H1 (cell line): Measurements from ENCODE around the gene OR2T35. TPM values are rescaled to one million over a fixed set of nuclear protein-coding genes. Genes with fewer than 3 reads are reported as not detected.

ENCODE experiments used
- CTCF ChIA-PET: fragments of 300-600 bp; sonication (Branson Sonifier 250); formaldehyde crosslinking; loops from one replicate; lab custom pipeline; 2021; ENCODE audit not compliant: partially characterized antibody; lab: Charles Lee
- POLR2A ChIA-PET: fragments of 300-600 bp; sonication (Branson Sonifier 250); formaldehyde crosslinking; loops from one replicate; lab custom pipeline; 2021; ENCODE audit warnings: inconsistent platforms; ENCODE audit not compliant: partially characterized antibody; lab: Charles Lee
- DNase-seq, 2 experiments: peaks; one replicate each; pipeline versions ENCODE4 v3.0.0 to v3.0.0-alpha.2; 2010 to 2022; ENCODE audit warnings: low spot score in 2 of 2, low read depth in 1 of 2, mixed read lengths in 1 of 2
- FAIRE-seq: peaks from 2 replicates; lab custom pipeline; 2011; peaks lifted over from hg19 to GRCh38; lab: Jason Lieb, UNC
- H2AFZ ChIP-seq: 2 replicates; pipeline ENCODE4 v1.8.1; 2012; ENCODE audit warnings: low read length, inconsistent platforms
- H2AK5ac ChIP-seq: 2 replicates; pipeline ENCODE4 v1.6.1; 2013; ENCODE audit warnings: low read depth, low read length
- H2BK120ac ChIP-seq: replicated peaks from 2 replicates; pipeline ENCODE3; 2013; ENCODE audit warnings: low read depth, low read length, inconsistent platforms
- H2BK12ac ChIP-seq: 2 replicates; pipeline ENCODE4 v1.6.1; 2013; ENCODE audit warnings: low read depth, low read length
- H2BK15ac ChIP-seq: 2 replicates; pipeline ENCODE4 v1.6.1; 2013; ENCODE audit warnings: low read length
- H2BK20ac ChIP-seq: 2 replicates; pipeline ENCODE4 v1.6.1; 2013; ENCODE audit warnings: low read length
- H2BK5ac ChIP-seq: 2 replicates; pipeline ENCODE4 v1.6.1; 2013; ENCODE audit warnings: low read depth, low read length
- H3K14ac ChIP-seq: 2 replicates; pipeline ENCODE4 v1.6.1; 2013; ENCODE audit warnings: inconsistent platforms; ENCODE audit not compliant: insufficient read length
- H3K18ac ChIP-seq: 2 replicates; pipeline ENCODE4 v1.6.1; 2013; ENCODE audit warnings: low read length; ENCODE audit errors: extremely low read depth
- H3K23ac ChIP-seq: 2 replicates; pipeline ENCODE4 v1.6.1; 2013; ENCODE audit warnings: inconsistent platforms; ENCODE audit not compliant: insufficient read length
- H3K23me2 ChIP-seq: 2 replicates; pipeline ENCODE4 v1.6.1; 2013; ENCODE audit warnings: low read depth, low read length
- H3K27ac ChIP-seq: 2 replicates; pipeline ENCODE4 v1.6.1; 2011; ENCODE audit warnings: low read depth, low read length, inconsistent platforms
- H3K27me3 ChIP-seq, 4 experiments: replicated peaks in 1 of 4; 1 replicate in 1 of 4; 2 replicates in 3 of 4; pipeline versions ENCODE4 v1.6.1 to v1.8.1; 2011 to 2013; ENCODE audit warnings: low read length in 3 of 4, mild to moderate bottlenecking in 3 of 4, inconsistent platforms in 2 of 4, mixed read lengths in 2 of 4, moderate library complexity in 1 of 4; ENCODE audit not compliant: control insufficient read depth in 3 of 4, insufficient read depth in 3 of 4; ENCODE audit errors: extremely low read depth in 1 of 4
- H3K36me3 ChIP-seq, 4 experiments: 2 replicates each; pipeline versions ENCODE4 v1.6.1 to v1.8.1; 2011 to 2013; ENCODE audit warnings: mild to moderate bottlenecking in 4 of 4, low read length in 3 of 4, moderate library complexity in 2 of 4, control low read depth in 1 of 4, inconsistent platforms in 1 of 4; ENCODE audit not compliant: insufficient read depth in 4 of 4, control insufficient read depth in 2 of 4
- H3K4ac ChIP-seq: replicated peaks from 2 replicates; pipeline ENCODE3; 2013; ENCODE audit warnings: low read length, low read depth, mixed read lengths, inconsistent platforms; ENCODE audit not compliant: insufficient read length
- H3K4me1 ChIP-seq, 4 experiments: replicated peaks in 1 of 4; 1 replicate in 1 of 4; 2 replicates in 3 of 4; pipeline versions ENCODE4 v1.6.1 to v1.8.1; 2011 to 2013; ENCODE audit warnings: low read length in 3 of 4, inconsistent platforms in 2 of 4, mixed read lengths in 1 of 4; ENCODE audit not compliant: insufficient read depth in 4 of 4, control insufficient read depth in 3 of 4
- H3K4me2 ChIP-seq, 2 experiments: 2 replicates each; pipeline versions ENCODE4 v1.6.1 to v1.8.1; 2011 to 2013; ENCODE audit warnings: low read depth in 2 of 2, low read length in 2 of 2, control low read depth in 1 of 2, inconsistent platforms in 1 of 2, mild to moderate bottlenecking in 1 of 2; ENCODE audit not compliant: insufficient read depth in 1 of 2
- H3K4me3 ChIP-seq, 4 experiments: fragments of 200-600, 300-600 bp in 1 of 4; sonication (generic), shearing (Covaris generic), sonication (Bioruptor Twin) in 1 of 4; 2 replicates each; pipeline versions ENCODE4 v1.5.1 to v1.8.1; 2011 to 2016; ENCODE audit warnings: low read length in 4 of 4, low read depth in 3 of 4, control low read depth in 2 of 4, inconsistent platforms in 2 of 4, mild to moderate bottlenecking in 2 of 4, mixed read lengths in 1 of 4, moderate library complexity in 1 of 4; ENCODE audit not compliant: insufficient read depth in 2 of 4; ENCODE audit errors: extremely low read depth in 1 of 4
- H3K56ac ChIP-seq: replicated peaks from 2 replicates; pipeline ENCODE3; 2013; ENCODE audit warnings: low read depth, mild to moderate bottlenecking, mixed read lengths, low read length, inconsistent platforms; ENCODE audit not compliant: insufficient read length
- H3K79me1 ChIP-seq: 2 replicates; pipeline ENCODE4 v1.6.1; 2013; ENCODE audit warnings: low read depth, low read length, control low read depth
- H3K79me2 ChIP-seq, 2 experiments: 2 replicates each; pipeline versions ENCODE4 v1.6.1 to v1.8.1; 2012 to 2013; ENCODE audit warnings: low read length in 2 of 2, mild to moderate bottlenecking in 2 of 2, inconsistent platforms in 1 of 2; ENCODE audit not compliant: insufficient read depth in 2 of 2, control insufficient read depth in 1 of 2
- H3K9ac ChIP-seq, 4 experiments: replicated peaks in 1 of 4; 1 replicate in 1 of 4; 2 replicates in 3 of 4; pipeline versions ENCODE4 v1.6.1 to v1.8.1; 2011 to 2013; ENCODE audit warnings: low read depth in 3 of 4, low read length in 3 of 4, control low read depth in 2 of 4, mild to moderate bottlenecking in 2 of 4, moderate library complexity in 2 of 4, inconsistent platforms in 1 of 4; ENCODE audit errors: extremely low read depth in 1 of 4
- H3K9me3 ChIP-seq, 2 experiments: 2 replicates each; pipeline versions ENCODE4 v1.6.1 to v1.8.1; 2012 to 2013; ENCODE audit warnings: mild to moderate bottlenecking in 2 of 2, moderate library complexity in 2 of 2, control low read depth in 1 of 2, inconsistent platforms in 1 of 2, low read depth in 1 of 2, low read length in 1 of 2, mixed read lengths in 1 of 2; ENCODE audit not compliant: insufficient read depth in 2 of 2
- H4K20me1 ChIP-seq, 2 experiments: replicated peaks in 1 of 2; 2 replicates each; pipeline versions ENCODE3 to v1.8.1; 2011 to 2013; ENCODE audit warnings: inconsistent platforms in 2 of 2, low read length in 2 of 2, mild to moderate bottlenecking in 1 of 2; ENCODE audit not compliant: insufficient read depth in 2 of 2, control insufficient read depth in 1 of 2
- H4K5ac ChIP-seq: 2 replicates; pipeline ENCODE4 v1.6.1; 2013; ENCODE audit warnings: low read length, low read depth, mixed read lengths, inconsistent platforms; ENCODE audit not compliant: insufficient read length
- H4K8ac ChIP-seq: 2 replicates; pipeline ENCODE4 v1.8.0; 2013; ENCODE audit warnings: mild to moderate bottlenecking, moderate library complexity, low read length, inconsistent platforms; ENCODE audit not compliant: insufficient read depth; ENCODE audit errors: extremely low read depth
- H4K91ac ChIP-seq: replicated peaks from 2 replicates; pipeline ENCODE3; 2013; ENCODE audit warnings: low read length, mixed read lengths, inconsistent platforms; ENCODE audit not compliant: insufficient read length
- BRCA1 ChIP-seq: IDR thresholded peaks from 2 replicates; pipeline ENCODE4 v1.6.1; 2012; ENCODE audit warnings: low read depth, low read length, improper control_type of control experiment
- RAD21 ChIP-seq, 2 experiments: IDR thresholded peaks in 1 of 2; conservative IDR thresholded peaks in 1 of 2; 2 replicates each; pipeline ENCODE4 v1.6.1; 2011; ENCODE audit warnings: low read depth in 2 of 2, low read length in 2 of 2, improper control_type of control experiment in 1 of 2, inconsistent platforms in 1 of 2, mild to moderate bottlenecking in 1 of 2, moderate library complexity in 1 of 2
- WGBS, 2 experiments: shearing (Covaris generic) in 1 of 2; methylation state at CpG; one replicate each; pipeline versions ENCODE4 v1.1.6 to v1.1.7; 2013 to 2015; ENCODE audit warnings: low lambda C conversion rate in 2 of 2, mixed read lengths in 2 of 2, inconsistent platforms in 1 of 2, low coverage in 1 of 2, missing lambda C conversion rate in 1 of 2; ENCODE audit not compliant: insufficient replicate concordance in 2 of 2, insufficient coverage in 1 of 2, insufficient read length in 1 of 2; ENCODE audit errors: extremely low coverage in 1 of 2, missing lambda C conversion rate in 1 of 2; 5-methylcytosine and 5-hydroxymethylcytosine counted together
- polyA plus RNA-seq, 7 experiments: library from polyadenylated mRNA; depleted of rRNA in 3 of 7; stranded (reverse) in 5 of 7; unstranded in 2 of 7; fragments of >200 nt in 5 of 7; fragments of 200-250 nt in 2 of 7; gene quantifications; 1 replicate in 5 of 7; 2 replicates in 1 of 7; 4 replicates in 1 of 7; pipeline versions ENCODE4 v1.2.1 to v1.2.3, GENCODE V29; 2011 to 2013; ENCODE audit warnings: missing spikeins in 2 of 7, mixed read lengths in 2 of 7
- total RNA-seq: library from RNA; stranded (reverse); fragmentation: NEBNext Ultra II Directional; extraction: Animal tissue kit (Norgen Biotek cat#: 25700); gene quantifications from 2 replicates; pipeline ENCODE4 v1.2.1, GENCODE V29; 2021

The OR2T35 gene
- total and polyA plus RNA-seq, 2 of the 8 experiments (the other 6 are each of a cell fraction or from before 2014, with no cell fraction given) = not detected

DNA sequence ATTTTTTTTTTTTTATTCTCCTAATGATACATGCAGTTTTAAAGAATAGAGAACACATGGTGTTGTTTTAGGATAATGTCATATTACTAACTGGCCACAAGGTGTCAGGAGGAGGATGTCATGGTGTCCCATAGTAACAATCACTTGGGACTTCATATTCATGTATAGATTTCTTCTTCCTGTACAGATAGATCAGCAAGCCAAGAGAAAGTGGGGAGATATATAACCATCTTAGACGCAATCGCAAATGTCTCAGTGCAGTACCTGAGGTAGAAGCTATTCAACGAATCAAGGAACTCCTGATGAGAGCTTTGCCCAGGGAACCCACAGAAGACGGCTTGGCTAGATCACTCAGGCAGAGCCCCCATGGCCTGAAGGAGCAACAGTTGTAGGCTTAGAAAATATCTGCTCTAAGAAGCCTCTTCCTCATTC lies 22.5 kb downstream of the OR2T35 start:
- no peak overlapping the region for H3K4ac ChIP-seq
- no peaks in the 10 kb centered on the region for H4K20me1 ChIP-seq
- no peak overlapping the region for H2AFZ ChIP-seq
- no peak overlapping the region for H2BK5ac ChIP-seq
- H3K27me3 ChIP-seq = no peaks in the 10 kb centered on the region
- no peaks in the 10 kb centered on the region for H3K4me1 ChIP-seq
- FAIRE-seq = no peak
- no peak overlapping the region for H2BK12ac ChIP-seq
- H3K23ac ChIP-seq = no peak overlapping the region
- H3K36me3 ChIP-seq = no peaks in the 10 kb centered on the region
- H3K79me2 ChIP-seq = no peaks in the 10 kb centered on the region
- H4K5ac ChIP-seq = no peak overlapping the region
- H2AK5ac ChIP-seq = no peak overlapping the region
- WGBS, 2 experiments = 84% methylated on average over 4 of the region's 4 CpGs; no CpG with 5 or more reads in 1 of the 2 experiments
- no peak overlapping the region for H3K4me2 ChIP-seq
- no peak for DNase-seq
- no peak overlapping the region for H4K91ac ChIP-seq
- H2BK20ac ChIP-seq = no peak overlapping the region
- no peak overlapping the region for H2BK15ac ChIP-seq
- no peak overlapping the region for H2BK120ac ChIP-seq
- H3K9ac ChIP-seq = no peak overlapping the region
- H3K9me3 ChIP-seq = peaks cover 61 to 87% of the 10 kb centered on the region in 2 experiments
- ChIA-PET CTCF (interaction anchor here (0.8 to 1.7 kb wide), 3 partner anchors 9 to 182 kb away, joined by 4 to 5 read pairs (median 4); no protein-coding TSS in a partner anchor), POLR2A (no interaction called here)
- H3K56ac ChIP-seq = no peak overlapping the region
- H3K18ac ChIP-seq = no peak overlapping the region
- H3K4me3 ChIP-seq = no peak overlapping the region
- no peaks in the 10 kb centered on the region for H3K23me2 ChIP-seq
- no peaks in the 10 kb centered on the region for H3K79me1 ChIP-seq
- TF ChIP-seq BRCA1 (no peak), RAD21 (IDR thresholded peaks at IDR 0.05 in 1 of 2, conservative IDR thresholded peaks at IDR 0.05 in 1 of 2; ENCODE audit: low read depth in 2 of 2, low read length in 2 of 2) (peak; percentile 23 to 28)
- no peak overlapping the region for H4K8ac ChIP-seq
- H3K14ac ChIP-seq = no peak overlapping the region
- H3K27ac ChIP-seq = no peak overlapping the region
